ENCODE data around the gene EBF3. TPM values are rescaled to one million over a fixed set of nuclear protein-coding genes. Genes with fewer than 3 reads are reported as not detected.

The EBF3 gene
- total RNA-seq, 1 donor from 2014 or later: 6.2 TPM

- intact Hi-C loops (cut with micrococcal nuclease): no loop called here
- Histone ChIP-seq H3K4me3 (no peak overlapping the region), H3K27me3 (ENCODE audit: low read depth) (peaks cover 37% of the 10 kb centered on the region), H3K36me3 (no peaks in the 10 kb centered on the region), H3K4me1 (no peaks in the 10 kb centered on the region), H3K27ac (replicated peaks) (no peak overlapping the region), H3K9me3 (replicated peaks) (peaks cover 59% of the 10 kb centered on the region)
- no peak for DNase-seq
- no peak for TF ChIP-seq CTCF (IDR thresholded peaks at IDR 0.05; ENCODE audit: borderline replicate concordance)
Observed at GRCh38 chr10:129993621-129994020, 29.5 kb upstream of the EBF3 start.

DNA sequence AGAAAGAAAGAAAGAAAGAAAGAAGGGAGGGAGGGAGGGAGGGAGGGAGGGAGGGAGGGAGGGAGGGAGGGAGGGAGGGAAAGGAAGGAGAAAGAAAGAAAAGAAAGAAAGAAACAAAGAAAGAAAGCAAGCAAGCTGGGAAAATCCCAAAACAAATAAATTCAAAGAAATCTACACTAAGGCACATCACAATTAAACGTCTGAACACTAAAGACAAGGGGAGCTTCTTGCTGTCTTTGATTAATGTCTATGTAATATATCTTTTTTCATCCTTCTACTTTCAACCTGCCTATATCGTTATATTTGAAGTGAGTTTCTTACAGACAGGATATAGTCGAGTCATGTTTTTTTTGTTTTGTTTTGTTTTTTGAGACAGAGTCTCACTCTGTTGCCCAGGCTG is 28.3 kb upstream of the EBF3 start:
- Histone ChIP-seq H3K4me3 (no peak overlapping the region), H3K27me3 (ENCODE audit: low read depth) (peaks cover 37% of the 10 kb centered on the region), H3K27ac (replicated peaks) (no peak overlapping the region), H3K4me1 (no peaks in the 10 kb centered on the region), H3K9me3 (replicated peaks) (peaks cover 56% of the 10 kb centered on the region), H3K36me3 (no peaks in the 10 kb centered on the region)
- no peak for DNase-seq
- intact Hi-C loops (cut with micrococcal nuclease): no loop called here
- no peak for TF ChIP-seq CTCF (IDR thresholded peaks at IDR 0.05; ENCODE audit: borderline replicate concordance)

DNA sequence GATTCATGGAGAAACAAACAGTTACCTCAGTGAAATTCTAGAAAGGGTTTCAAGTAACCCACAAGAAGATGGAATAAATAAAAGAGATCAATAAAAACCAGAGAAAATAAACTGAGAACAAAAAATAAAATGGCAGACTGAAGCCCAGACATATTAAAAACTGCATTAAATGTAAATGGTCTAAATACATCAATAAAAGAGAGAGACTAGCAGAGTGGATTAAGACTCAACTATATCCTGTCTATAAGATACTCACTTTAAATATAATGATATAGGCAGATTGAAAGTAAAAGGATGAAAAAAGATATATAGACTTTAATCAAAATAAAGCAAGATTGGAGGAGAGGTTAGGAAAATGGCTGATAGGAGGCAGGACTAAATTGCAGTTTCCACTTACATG is 18.8 kb upstream of the EBF3 start:
- intact Hi-C loops (cut with micrococcal nuclease): no loop called here
- peaks cover 63% of the 10 kb centered on the region for H3K27me3 ChIP-seq (ENCODE audit: low read depth)
- TF ChIP-seq CTCF (IDR thresholded peaks at IDR 0.05; ENCODE audit: borderline replicate concordance): no peak

DNA sequence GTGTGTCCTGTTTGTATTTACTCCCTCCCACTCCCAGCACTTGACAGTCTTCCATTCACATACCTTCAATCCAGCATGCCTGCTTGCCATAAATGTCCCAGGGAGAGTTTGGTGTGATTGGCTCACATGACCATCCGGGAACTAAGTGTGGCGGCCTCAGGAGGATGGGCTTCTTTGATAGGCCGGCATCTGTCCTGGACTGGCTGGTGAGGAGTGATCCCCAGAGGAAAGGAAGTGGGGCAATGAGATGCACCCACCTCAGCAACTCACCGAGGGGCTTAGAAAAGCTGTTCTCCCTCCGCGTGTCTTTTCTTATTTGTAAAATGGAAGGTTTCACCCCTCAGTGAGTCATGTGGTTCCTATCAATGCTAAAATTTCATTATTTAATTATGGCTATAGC is 14.9 kb upstream of the EBF3 start:
- H3K9me3 ChIP-seq (replicated peaks): peaks cover 27% of the 10 kb centered on the region
- H3K4me3 ChIP-seq: no peak overlapping the region
- no peak for TF ChIP-seq CTCF (IDR thresholded peaks at IDR 0.05; ENCODE audit: borderline replicate concordance)
- no peak for DNase-seq
- H3K27me3 ChIP-seq (ENCODE audit: low read depth): peaks cover 74% of the 10 kb centered on the region
- H3K4me1 ChIP-seq: no peaks in the 10 kb centered on the region
- H3K27ac ChIP-seq (replicated peaks): no peak overlapping the region
- intact Hi-C loops (cut with micrococcal nuclease): loop anchor here (10.0 kb wide), 1 partner anchor 954 kb away; no protein-coding TSS in a partner anchor
- H3K36me3 ChIP-seq: no peaks in the 10 kb centered on the region

More for the DNA sequence above, 18.8 kb upstream of the EBF3 start:
- no peak overlapping the region for H3K27ac ChIP-seq (replicated peaks)
- no peaks in the 10 kb centered on the region for H3K4me1 ChIP-seq
- no peaks in the 10 kb centered on the region for H3K36me3 ChIP-seq
- DNase-seq: no peak
- no peak overlapping the region for H3K4me3 ChIP-seq
- peaks cover 60% of the 10 kb centered on the region for H3K9me3 ChIP-seq (replicated peaks)

DNA sequence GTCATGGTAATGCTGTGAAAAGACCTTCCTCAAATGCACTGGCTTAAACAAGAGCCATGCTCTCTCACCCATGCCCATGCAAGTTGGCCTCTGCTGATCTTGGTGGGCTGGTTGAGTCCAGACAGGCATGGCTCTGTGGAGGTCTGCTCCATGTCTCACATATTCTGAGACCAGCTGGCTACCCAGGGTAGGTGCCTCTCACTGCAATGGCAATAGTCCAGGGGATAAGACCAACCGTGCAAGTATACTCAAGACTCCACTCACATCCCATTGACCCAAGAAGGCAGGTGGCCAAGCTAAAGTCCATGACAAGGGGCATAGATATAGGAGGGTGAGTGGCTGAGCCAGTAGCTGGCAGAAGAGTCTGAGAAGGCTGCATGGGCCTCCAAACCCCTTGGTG is 14.2 kb upstream of the EBF3 start:
- peaks cover 74% of the 10 kb centered on the region for H3K27me3 ChIP-seq (ENCODE audit: low read depth)
- TF ChIP-seq CTCF (IDR thresholded peaks at IDR 0.05; ENCODE audit: borderline replicate concordance): no peak
- no peaks in the 10 kb centered on the region for H3K4me1 ChIP-seq
- H3K9me3 ChIP-seq (replicated peaks): peaks cover 21% of the 10 kb centered on the region
- intact Hi-C loops (cut with micrococcal nuclease): loop anchor here (10.0 kb wide), 1 partner anchor 954 kb away; no protein-coding TSS in a partner anchor
- no peak overlapping the region for H3K27ac ChIP-seq (replicated peaks)
- no peaks in the 10 kb centered on the region for H3K36me3 ChIP-seq
- H3K4me3 ChIP-seq: no peak overlapping the region
- no peak for DNase-seq

Measured in left ventricle myocardium inferior (tissue), 1 donor.